GM12891 (cell line): ENCODE data around the gene BPIFB4.

ENCODE experiments used
- POLR2A ChIP-seq: IDR thresholded peaks from 2 replicates; pipeline ENCODE4 v1.6.1; 2011; ENCODE audit warnings: low read depth, low read length, control low read depth
- POLR2AphosphoS5 ChIP-seq: IDR thresholded peaks from 2 replicates; pipeline ENCODE4 v1.6.1; 2011; ENCODE audit warnings: low read depth, low read length, control low read depth
- TAF1 ChIP-seq: IDR thresholded peaks from 2 replicates; pipeline ENCODE4 v1.6.1; 2011; ENCODE audit warnings: low read depth, low read length, control low read depth

- TF ChIP-seq POLR2A (no peak), POLR2AphosphoS5 (no peak), TAF1 (no peak)
Measured at GRCh38 chr20:33033381-33033780, 46.1 kb upstream of the BPIFB4 start.
